Esophagus (tissue), 2 donors: ENCODE results near the gene THBS3. TPM values are rescaled to one million over a fixed set of nuclear protein-coding genes. Genes with fewer than 3 reads are reported as not detected.
"Not testable (repeated sequence)": the region's sequence is repeated elsewhere in the genome, so short reads cannot be mapped to it uniquely, and the experiment has no call there.

Experiments
- H3K27ac ChIP-seq, 2 donors: one replicate each; pipeline ENCODE4 v1.5.1; 2013; ENCODE audit warnings: low read depth in 2 of 2, mild to moderate bottlenecking in 2 of 2, inconsistent platforms in 1 of 2, low read length in 1 of 2, moderate library complexity in 1 of 2
- H3K27me3 ChIP-seq, 2 donors: one replicate each; pipeline ENCODE4 v1.6.1; 2013; ENCODE audit warnings: low read length in 2 of 2, control low read depth in 1 of 2, mild to moderate bottlenecking in 1 of 2; ENCODE audit not compliant: insufficient read depth in 2 of 2, control insufficient read depth in 1 of 2
- H3K36me3 ChIP-seq, 2 donors: one replicate each; pipeline ENCODE4 v1.6.1; 2013; ENCODE audit warnings: low read length in 1 of 2; ENCODE audit not compliant: control insufficient read depth in 2 of 2, insufficient read depth in 2 of 2
- H3K4me1 ChIP-seq, 2 donors: one replicate each; pipeline ENCODE4 v1.6.1; 2013; ENCODE audit warnings: low read length in 1 of 2; ENCODE audit not compliant: control insufficient read depth in 2 of 2, insufficient read depth in 2 of 2
- H3K4me3 ChIP-seq, 2 donors: one replicate each; pipeline ENCODE4 v1.5.1; 2013; ENCODE audit warnings: low read length in 2 of 2, mild to moderate bottlenecking in 2 of 2, low read depth in 1 of 2, moderate library complexity in 1 of 2
- H3K9me3 ChIP-seq, 2 donors: one replicate each; pipeline ENCODE4 v1.6.1; 2013; ENCODE audit warnings: mild to moderate bottlenecking in 2 of 2, low read depth in 1 of 2, low read length in 1 of 2, moderate library complexity in 1 of 2; ENCODE audit not compliant: control insufficient read depth in 2 of 2, insufficient read depth in 1 of 2
- WGBS, 2 donors: extraction: QIAGEN DNeasy Blood & Tissue Kit; methylation state at CpG; one replicate each; pipeline ENCODE4 v1.1.7; 2013; 5-methylcytosine and 5-hydroxymethylcytosine counted together
- polyA plus RNA-seq, 2 donors: library from polyadenylated mRNA; stranded (reverse); fragments of 200-250 nt; gene quantifications; one replicate each; pipeline ENCODE4 v1.2.3, GENCODE V29; 2013
- donor health status: healthy with polysubstance abuse.
- donor health status: Bipolar disorder and iron deficiency.

Gene THBS3
- polyA plus RNA-seq, 2 donors: 12.9 to 41.5 TPM

- no peaks in the 10 kb centered on the region for H3K27me3 ChIP-seq
- H3K4me1 ChIP-seq: peaks cover 0 to 3% of the 10 kb centered on the region in 2 donors
- H3K9me3 ChIP-seq: no peaks in the 10 kb centered on the region
- H3K36me3 ChIP-seq: peaks cover 0 to 11% of the 10 kb centered on the region in 2 donors
- no peak overlapping the region for H3K27ac ChIP-seq
- H3K4me3 ChIP-seq: no peak overlapping the region
- WGBS, 2 donors: 53 to 55% methylated on average over 8 of the region's 8 CpGs
Observed at GRCh38 chr1:155166051-155166470, 41.6 kb downstream of the THBS3 start.

- not testable (repeated sequence) for H3K9me3 ChIP-seq, H3K4me3 ChIP-seq, H3K36me3 ChIP-seq, H3K4me1 ChIP-seq, H3K27me3 ChIP-seq, H3K27ac ChIP-seq
- 89 to 96% methylated on average over 10 to 11 of the region's 11 CpGs for WGBS, 2 donors
Observed at GRCh38 chr1:155164625-155165024, 43.1 kb downstream of the THBS3 start.

DNA sequence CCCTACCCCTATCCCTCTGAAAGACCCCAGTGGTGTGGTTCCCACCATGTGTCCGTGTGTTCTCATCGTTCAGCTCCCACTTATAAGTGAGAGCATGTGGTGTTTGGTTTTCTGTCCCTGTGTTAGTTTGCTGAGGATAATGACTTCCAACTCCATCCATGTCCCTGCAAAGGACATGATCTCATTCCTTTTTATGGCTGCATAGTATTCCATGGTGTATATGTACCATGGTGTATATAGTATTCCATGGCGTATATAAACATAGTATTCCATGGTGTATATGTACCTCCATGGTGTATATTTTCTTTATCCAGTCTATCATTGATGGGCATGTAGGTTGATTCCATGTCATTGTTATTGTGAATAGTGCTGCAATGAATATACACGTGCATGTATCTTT is 43.9 kb downstream of the THBS3 start:
- H3K36me3 ChIP-seq, H3K9me3 ChIP-seq, H3K27me3 ChIP-seq, H3K4me3 ChIP-seq, H3K4me1 ChIP-seq, H3K27ac ChIP-seq: not testable (repeated sequence)
- WGBS, 2 donors: 95 to 97% methylated on average over 4 of the region's 4 CpGs

DNA sequence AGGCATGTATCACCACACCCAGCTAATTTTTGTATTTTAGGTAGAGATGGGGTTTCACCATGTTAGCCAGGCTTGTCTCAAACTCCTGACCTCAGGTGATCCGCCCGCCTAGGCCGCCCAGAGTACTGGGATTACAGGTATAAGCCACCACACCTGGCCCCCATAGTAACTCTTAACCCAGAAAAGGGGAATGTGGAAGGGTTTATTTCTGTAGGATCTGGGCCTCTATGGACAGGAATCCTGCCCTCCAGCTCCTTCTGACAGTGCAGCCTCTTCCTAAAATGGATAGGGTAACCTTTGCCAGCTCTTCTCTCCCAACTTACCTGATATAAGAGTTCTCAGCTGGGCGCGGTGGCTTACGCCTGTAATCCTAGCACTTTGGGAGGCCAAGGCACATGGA is 45.1 kb downstream of the THBS3 start:
- H3K27me3 ChIP-seq, H3K36me3 ChIP-seq, H3K27ac ChIP-seq, H3K9me3 ChIP-seq, H3K4me1 ChIP-seq, H3K4me3 ChIP-seq: not testable (repeated sequence)
- WGBS, 2 donors: 96 to 99% methylated on average over 6 of the region's 6 CpGs

- H3K9me3 ChIP-seq: no peaks in the 10 kb centered on the region
- no peaks in the 10 kb centered on the region for H3K4me1 ChIP-seq
- no peaks in the 10 kb centered on the region for H3K27me3 ChIP-seq
- WGBS, 2 donors: 80 to 86% methylated on average over 8 of the region's 8 CpGs
- no peak overlapping the region for H3K4me3 ChIP-seq
- H3K36me3 ChIP-seq: no peaks in the 10 kb centered on the region
- H3K27ac ChIP-seq: no peak overlapping the region
Observed at GRCh38 chr1:155160128-155160527, 47.6 kb downstream of the THBS3 start.

DNA sequence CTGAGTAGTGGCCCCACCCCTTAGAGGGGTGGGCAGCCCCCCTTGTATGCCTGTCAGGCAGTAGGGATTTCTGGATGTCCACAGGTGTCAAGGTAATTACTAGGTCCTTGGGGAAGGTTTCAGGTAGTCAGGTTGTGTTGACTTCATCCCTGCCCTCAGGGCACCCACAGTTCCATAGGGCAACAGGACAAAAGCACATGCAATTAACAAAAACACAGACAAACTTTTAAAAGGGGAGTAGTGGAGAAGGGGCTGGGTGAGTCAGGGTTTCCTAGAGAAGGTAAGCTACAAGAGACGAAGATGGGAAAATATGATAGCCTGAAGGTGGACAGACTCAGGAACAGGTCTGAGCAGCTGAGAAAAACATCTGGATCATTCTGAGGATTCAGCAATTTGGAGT is 48.7 kb downstream of the THBS3 start:
- H3K9me3 ChIP-seq: no peaks in the 10 kb centered on the region
- H3K27me3 ChIP-seq: no peaks in the 10 kb centered on the region
- H3K4me3 ChIP-seq: no peak overlapping the region
- H3K4me1 ChIP-seq: no peaks in the 10 kb centered on the region
- H3K36me3 ChIP-seq: no peaks in the 10 kb centered on the region
- H3K27ac ChIP-seq: no peak overlapping the region
- WGBS, 2 donors: 56 to 78% methylated on average over 1 of the region's 1 CpG

GRCh38 chr1:155155996-155156643 is 51.6 kb downstream of the THBS3 start:
- H3K4me3 ChIP-seq, H3K27ac ChIP-seq, H3K9me3 ChIP-seq, H3K4me1 ChIP-seq, H3K36me3 ChIP-seq, H3K27me3 ChIP-seq: not testable (repeated sequence)
- 66 to 67% methylated on average over 3 of the region's 3 CpGs for WGBS, 2 donors

Other genes with a start within 250 kb of the THBS3 start
- 10 to 100 TPM; 14.3 to 15.8 TPM for gene PYGO2, start 246.1 kb downstream of the THBS3 start, polyA plus RNA-seq
- gene SHC1, start 237.2 kb downstream of the THBS3 start, polyA plus RNA-seq: 10 to 100 TPM; 28.8 to 38.8 TPM
- gene CKS1B, start 233.2 kb downstream of the THBS3 start, polyA plus RNA-seq: 10 to 100 TPM in 1 of 2 donors, 1 to 10 TPM in 1; 8.9 to 74.3 TPM
- gene FLAD1, start 224.6 kb downstream of the THBS3 start, polyA plus RNA-seq: 10 to 100 TPM; 27.1 TPM
- under 1 TPM in 1 of 2 donors, not detected in 1; 0.22 TPM for gene LENEP, start 214.3 kb downstream of the THBS3 start, polyA plus RNA-seq
- gene ZBTB7B, start 205.1 kb downstream of the THBS3 start, polyA plus RNA-seq: 10 to 100 TPM; 71.7 to 95.8 TPM
- gene DCST2, start 174.1 kb downstream of the THBS3 start, polyA plus RNA-seq: 10 to 100 TPM in 1 of 2 donors, 1 to 10 TPM in 1; 1.7 to 10.1 TPM
- gene DCST1, start 174.1 kb downstream of the THBS3 start, polyA plus RNA-seq: under 1 TPM; 0.14 to 0.29 TPM
- gene ADAM15, start 156.6 kb downstream of the THBS3 start, polyA plus RNA-seq: 100 to 1,000 TPM; 122 to 222 TPM
- gene EFNA4, start 144.2 kb downstream of the THBS3 start, polyA plus RNA-seq: 10 to 100 TPM; 14.7 to 16.2 TPM
- 10 to 100 TPM; 16.3 to 21.7 TPM for gene EFNA3, start 129.1 kb downstream of the THBS3 start, polyA plus RNA-seq
- 10 to 100 TPM; 32.9 to 48.1 TPM for gene EFNA1, start 80.0 kb downstream of the THBS3 start, polyA plus RNA-seq
- 10 to 100 TPM; 41.0 to 51.5 TPM for gene SLC50A1, start 72.0 kb downstream of the THBS3 start, polyA plus RNA-seq
- gene DPM3, start 67.4 kb downstream of the THBS3 start, polyA plus RNA-seq: 100 to 1,000 TPM; 103 to 248 TPM
- gene KRTCAP2, start 34.6 kb downstream of the THBS3 start, polyA plus RNA-seq: 100 to 1,000 TPM; 161 to 260 TPM
- under 1 TPM; 0.19 to 0.47 TPM for gene TRIM46, start 34.0 kb downstream of the THBS3 start, polyA plus RNA-seq
- 10 to 100 TPM; 43.6 to 51.4 TPM for gene MTX1, start 798 bp upstream of the THBS3 start, polyA plus RNA-seq
- gene ENTREP3, start 47.6 kb upstream of the THBS3 start, polyA plus RNA-seq: 10 to 100 TPM; 12.7 to 13.6 TPM
- 10 to 100 TPM; 20.2 to 47.3 TPM for gene SCAMP3, start 54.5 kb upstream of the THBS3 start, polyA plus RNA-seq
- 10 to 100 TPM; 29.2 to 55.3 TPM for gene CLK2, start 65.6 kb upstream of the THBS3 start, polyA plus RNA-seq
- 1 to 10 TPM; 2.4 to 6.6 TPM for gene HCN3, start 69.6 kb upstream of the THBS3 start, polyA plus RNA-seq
- under 1 TPM; 0.02 to 0.04 TPM for gene PKLR, start 93.5 kb upstream of the THBS3 start, polyA plus RNA-seq
- gene FDPS, start 101.0 kb upstream of the THBS3 start, polyA plus RNA-seq: 100 to 1,000 TPM; 190 to 241 TPM
- 10 to 100 TPM; 30.7 to 41.0 TPM for gene RUSC1, start 113.0 kb upstream of the THBS3 start, polyA plus RNA-seq